Left lung (tissue), 10 donors: Measurements from ENCODE around the gene SETMAR. TPM values are rescaled to one million over a fixed set of nuclear protein-coding genes. Genes with fewer than 3 reads are reported as not detected.

Source experiments
- ATAC-seq: fragments of 200-7000 bp; cut with Tn5 transposase; one replicate; pipeline ENCODE4 v1.9.1; 2020; ENCODE audit warnings: moderate library complexity
- DNase-seq, 4 donors: peaks; one replicate each; pipeline ENCODE4 v3.0.0-alpha.2; 2013 to 2020
- H3K27ac ChIP-seq, 2 donors: fragments of 200-600 bp; sonication (generic) in 1 of 2; one replicate each; pipeline versions ENCODE4 v1.5.0 to v1.8.0; 2020 to 2021
- H3K27me3 ChIP-seq, 2 donors: fragments of 200-600 bp; sonication (generic) in 1 of 2; one replicate each; pipeline versions ENCODE4 v1.5.0 to v1.8.0; 2020 to 2021
- H3K36me3 ChIP-seq, 2 donors: fragments of 200-600 bp; sonication (generic) in 1 of 2; one replicate each; pipeline versions ENCODE4 v1.5.0 to v1.8.0; 2020 to 2021
- H3K4me1 ChIP-seq, 2 donors: fragments of 200-600 bp; one replicate each; pipeline ENCODE4 v1.8.0; 2021
- H3K4me3 ChIP-seq, 2 donors: fragments of 200-600 bp; sonication (generic) in 1 of 2; one replicate each; pipeline versions ENCODE4 v1.5.0 to v1.8.0; 2020 to 2021; ENCODE audit warnings: mild to moderate bottlenecking in 1 of 2
- H3K9me3 ChIP-seq, 2 donors: fragments of 200-600 bp; sonication (generic) in 1 of 2; one replicate each; pipeline versions ENCODE4 v1.5.0 to v1.8.0; 2020 to 2021
- intact Hi-C, 2 donors: fragments of 100-400 bp; cut with DNase I; formaldehyde crosslinking; loops; one replicate each; pipeline versions ENCODE4 v1.11.2 to v1.14.2; 2022
- polyA plus RNA-seq, 6 donors: library from polyadenylated mRNA; unstranded; fragments of 120-200 nt; gene quantifications; one replicate each; pipeline ENCODE4 v1.2.1, GENCODE V29; 2013; ENCODE audit not compliant: insufficient read length in 6 of 6
- total RNA-seq, 2 donors: library from RNA; stranded (reverse); fragmentation: NEBNext Ultra II Directional; extraction: Animal tissue kit (Norgen Biotek cat#: 25700); gene quantifications; one replicate each; pipeline ENCODE4 v1.2.1, GENCODE V29; 2021
- TF ChIP-seq, protein P1 (sequence below), 2 donors: fragments of 200-600 bp; sonication (generic) in 1 of 2; IDR thresholded peaks; one replicate each; pipeline versions ENCODE4 v1.5.0 to v1.8.0; 2021; ENCODE audit warnings: antibody characterized with exemption in 2 of 2
- donor health status: DM: no; HTN: yes; CAD: no.
- donor health status: DM: no; HTN: no; CAD: no.

Gene SETMAR
- total and polyA plus RNA-seq, 8 donors, result 12.8 to 42.5 (median 37.4) TPM

DNA sequence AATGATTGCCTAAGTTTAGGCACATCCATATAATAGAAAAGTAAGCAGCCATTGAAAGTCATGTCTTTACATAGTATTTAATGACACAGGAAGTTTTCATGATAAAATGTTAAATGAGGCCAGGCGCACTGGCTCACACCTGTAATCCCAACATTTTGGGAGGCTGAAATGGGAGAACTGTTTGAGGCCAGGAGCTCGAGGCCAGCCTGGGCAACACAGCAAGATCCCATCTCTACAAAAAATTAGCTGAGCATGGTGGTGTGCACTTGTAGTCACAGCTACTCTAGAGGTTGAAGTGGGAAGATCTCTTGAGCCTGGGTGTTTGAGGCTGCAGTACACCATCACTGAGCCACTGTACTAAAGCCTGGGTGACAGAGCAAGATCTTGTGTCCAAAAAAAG is 59.4 kb downstream of the SETMAR start:
- H3K27me3 ChIP-seq, result no peaks in the 10 kb centered on the region
- no peaks in the 10 kb centered on the region for H3K4me1 ChIP-seq
- H3K36me3 ChIP-seq, result peaks cover 0 to 9% of the 10 kb centered on the region in 2 donors
- TF ChIP-seq, protein P1, sequence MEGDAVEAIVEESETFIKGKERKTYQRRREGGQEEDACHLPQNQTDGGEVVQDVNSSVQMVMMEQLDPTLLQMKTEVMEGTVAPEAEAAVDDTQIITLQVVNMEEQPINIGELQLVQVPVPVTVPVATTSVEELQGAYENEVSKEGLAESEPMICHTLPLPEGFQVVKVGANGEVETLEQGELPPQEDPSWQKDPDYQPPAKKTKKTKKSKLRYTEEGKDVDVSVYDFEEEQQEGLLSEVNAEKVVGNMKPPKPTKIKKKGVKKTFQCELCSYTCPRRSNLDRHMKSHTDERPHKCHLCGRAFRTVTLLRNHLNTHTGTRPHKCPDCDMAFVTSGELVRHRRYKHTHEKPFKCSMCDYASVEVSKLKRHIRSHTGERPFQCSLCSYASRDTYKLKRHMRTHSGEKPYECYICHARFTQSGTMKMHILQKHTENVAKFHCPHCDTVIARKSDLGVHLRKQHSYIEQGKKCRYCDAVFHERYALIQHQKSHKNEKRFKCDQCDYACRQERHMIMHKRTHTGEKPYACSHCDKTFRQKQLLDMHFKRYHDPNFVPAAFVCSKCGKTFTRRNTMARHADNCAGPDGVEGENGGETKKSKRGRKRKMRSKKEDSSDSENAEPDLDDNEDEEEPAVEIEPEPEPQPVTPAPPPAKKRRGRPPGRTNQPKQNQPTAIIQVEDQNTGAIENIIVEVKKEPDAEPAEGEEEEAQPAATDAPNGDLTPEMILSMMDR (IDR thresholded peaks at IDR 0.05), result no peak
- H3K4me3 ChIP-seq, result no peak overlapping the region
- H3K9me3 ChIP-seq, result no peaks in the 10 kb centered on the region
- DNase-seq (no peak), ATAC-seq (no peak)
- H3K27ac ChIP-seq, result no peak overlapping the region
- intact Hi-C loops, result no loop called here

Other genes starting within 250 kb of the SETMAR start
- 10 to 100 TPM; 34.3 to 43.9 TPM for gene SUMF1, start 163.9 kb downstream of the SETMAR start, total RNA-seq
- gene SUMF1, start 163.9 kb downstream of the SETMAR start, polyA plus RNA-seq, result 10 to 100 TPM; 27.1 to 40.0 (median 35.3) TPM
- 10 to 100 TPM; 39.7 to 57.3 TPM for gene ITPR1, start 190.0 kb downstream of the SETMAR start, total RNA-seq
- gene ITPR1, start 190.0 kb downstream of the SETMAR start, polyA plus RNA-seq, result 10 to 100 TPM; 34.8 to 49.1 (median 42.0) TPM